ENCODE measurements around the gene HDC.

HDC gene

DNA sequence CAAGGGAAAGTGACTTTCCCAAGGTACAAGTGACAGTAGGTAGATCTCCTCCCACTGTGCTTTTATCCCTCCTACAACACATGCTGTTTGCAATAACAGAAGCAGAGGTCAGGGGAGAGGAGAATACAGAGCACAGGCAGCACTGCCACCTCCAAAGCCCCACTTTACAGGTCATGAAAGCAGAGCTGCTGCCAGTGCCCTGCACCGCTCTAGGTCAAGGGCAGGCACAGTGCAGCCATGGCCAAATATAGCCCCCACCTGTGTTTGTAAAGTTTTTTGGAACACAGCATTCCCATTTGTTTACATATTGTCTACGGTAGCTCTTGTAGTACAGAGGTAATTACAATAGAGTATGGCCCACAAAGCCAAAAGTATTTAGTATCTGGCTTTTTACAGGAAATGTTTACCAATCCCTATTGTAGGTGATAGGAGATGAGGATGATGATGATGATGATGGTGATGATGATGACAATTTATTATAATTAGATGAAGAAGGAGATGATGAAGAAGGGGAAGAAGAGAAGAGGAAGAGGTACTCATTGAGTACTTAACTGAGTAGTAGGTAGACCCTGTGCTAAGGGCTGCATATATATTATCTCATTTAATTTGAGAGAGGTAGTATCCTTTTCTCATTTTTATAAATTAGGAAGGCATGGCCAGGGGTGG lies 20.4 kb downstream of the HDC start:
- no peak overlapping the region for H3K9ac ChIP-seq
- H4K20me1 ChIP-seq, result no peaks in the 10 kb centered on the region
- H3K27me3 ChIP-seq, result no peaks in the 10 kb centered on the region
- H3K27ac ChIP-seq, result no peak overlapping the region
- no peak overlapping the region for H3K4me3 ChIP-seq
- H3K4me2 ChIP-seq, result no peak overlapping the region
- no peak for TF ChIP-seq Cebpa-rat (IDR thresholded peaks at IDR 0.05)
- no peaks in the 10 kb centered on the region for H3K36me3 ChIP-seq
- no peaks in the 10 kb centered on the region for H3K9me3 ChIP-seq
- peaks cover 29% of the 10 kb centered on the region for H3K4me1 ChIP-seq

DNA sequence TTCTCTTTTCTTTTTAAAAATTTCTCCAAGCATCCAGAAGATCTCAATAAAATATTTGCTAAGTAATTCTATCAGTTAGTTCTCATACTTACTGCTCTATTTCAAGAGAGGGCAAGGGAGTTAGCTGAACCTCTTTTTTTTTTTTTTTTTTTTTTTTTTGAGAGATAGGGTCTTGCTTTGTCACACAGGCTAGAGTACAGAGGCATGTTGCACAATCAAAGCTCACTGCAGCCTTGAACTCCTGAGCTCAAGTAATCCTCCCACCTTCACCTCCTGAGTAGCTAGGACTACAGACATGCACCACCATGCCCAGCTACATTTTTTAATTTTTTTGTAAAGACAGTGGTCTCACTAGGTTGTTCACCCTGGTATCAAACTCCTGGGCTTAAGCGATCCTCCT lies 21.4 kb downstream of the HDC start:
- H3K4me1 ChIP-seq, result peaks cover 23% of the 10 kb centered on the region
- H3K9me3 ChIP-seq, result no peaks in the 10 kb centered on the region
- H3K27me3 ChIP-seq, result no peaks in the 10 kb centered on the region
- no peak overlapping the region for H3K4me3 ChIP-seq
- H3K9ac ChIP-seq, result no peak overlapping the region
- H3K36me3 ChIP-seq, result no peaks in the 10 kb centered on the region
- no peaks in the 10 kb centered on the region for H4K20me1 ChIP-seq
- no peak overlapping the region for H3K4me2 ChIP-seq
- TF ChIP-seq Cebpa-rat (IDR thresholded peaks at IDR 0.05), result no peak
- no peak overlapping the region for H3K27ac ChIP-seq

DNA sequence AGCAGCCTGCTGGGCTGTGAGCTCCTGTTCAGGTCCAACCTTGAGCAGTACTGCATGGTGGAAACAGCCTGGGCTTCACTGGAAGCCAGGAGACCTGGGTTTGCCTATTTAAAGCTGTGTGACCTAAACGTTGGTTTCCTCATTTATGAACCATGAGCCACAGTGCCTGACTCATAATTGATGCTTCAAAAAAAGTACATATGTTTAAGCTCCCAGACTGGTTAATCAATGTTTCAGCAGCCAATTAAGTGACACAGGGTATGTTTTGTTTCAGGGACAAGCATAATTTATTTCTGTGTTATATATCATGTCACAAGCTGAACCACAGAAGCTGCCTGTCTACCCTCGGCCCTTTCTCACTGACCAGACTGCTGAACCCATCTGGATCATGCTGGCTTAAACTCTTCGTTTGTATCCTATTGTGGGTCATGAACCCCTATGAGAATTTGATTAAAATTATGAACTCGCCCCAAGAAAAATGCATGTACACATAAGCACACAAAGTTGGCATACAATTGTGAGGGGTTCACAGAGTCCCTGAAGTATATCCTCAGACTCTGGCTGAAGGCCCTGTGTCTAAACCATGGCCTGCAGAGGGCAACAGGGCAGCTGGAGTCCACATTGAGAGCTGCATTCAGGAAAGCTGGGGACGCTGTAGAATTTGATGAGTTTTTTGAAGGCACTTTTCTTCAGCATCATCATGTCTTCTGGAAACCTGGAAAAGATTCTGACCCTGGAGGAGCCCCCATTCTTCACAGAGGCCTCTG lies 23.7 kb downstream of the HDC start:
- peaks cover 9% of the 10 kb centered on the region for H3K36me3 ChIP-seq
- no peaks in the 10 kb centered on the region for H3K9me3 ChIP-seq
- H3K9ac ChIP-seq, result no peak overlapping the region
- H3K27me3 ChIP-seq, result no peaks in the 10 kb centered on the region
- H3K4me1 ChIP-seq, result peaks cover under 1% of the 10 kb centered on the region; the same call in 1 of the 2 replicates
- H4K20me1 ChIP-seq, result no peaks in the 10 kb centered on the region
- no peak overlapping the region for H3K27ac ChIP-seq
- no peak overlapping the region for H3K4me3 ChIP-seq
- no peak overlapping the region for H3K4me2 ChIP-seq
- TF ChIP-seq Cebpa-rat (IDR thresholded peaks at IDR 0.05), result no peak

DNA sequence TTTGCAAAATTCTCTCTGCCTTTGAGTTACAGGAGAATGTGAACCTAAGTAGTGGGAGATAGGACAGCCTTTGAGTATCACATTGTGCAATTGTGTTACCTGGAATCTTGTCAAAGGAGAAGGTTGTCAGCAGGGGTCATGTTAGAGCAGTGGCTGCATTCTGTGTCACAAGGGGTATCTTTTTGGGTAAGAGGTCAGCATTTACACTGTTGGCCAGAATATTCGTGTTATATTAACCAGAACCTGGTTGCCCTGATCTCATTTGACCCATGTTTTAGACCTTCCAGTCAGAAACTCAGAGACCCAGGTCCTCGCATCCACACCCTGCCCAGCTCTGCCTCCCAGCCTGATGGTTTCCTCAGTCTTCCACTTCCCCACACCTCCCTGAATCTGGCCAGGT lies 27.3 kb downstream of the HDC start:
- TF ChIP-seq Cebpa-rat (IDR thresholded peaks at IDR 0.05), result no peak
- Histone ChIP-seq H3K4me3 (no peak overlapping the region), H3K27me3 (no peaks in the 10 kb centered on the region), H3K9ac (no peak overlapping the region), H3K36me3 (peaks cover 44% of the 10 kb centered on the region), H3K27ac (no peak overlapping the region), H3K4me1 (no peaks in the 10 kb centered on the region), H4K20me1 (no peaks in the 10 kb centered on the region), H3K9me3 (no peaks in the 10 kb centered on the region), H3K4me2 (no peak overlapping the region)

DNA sequence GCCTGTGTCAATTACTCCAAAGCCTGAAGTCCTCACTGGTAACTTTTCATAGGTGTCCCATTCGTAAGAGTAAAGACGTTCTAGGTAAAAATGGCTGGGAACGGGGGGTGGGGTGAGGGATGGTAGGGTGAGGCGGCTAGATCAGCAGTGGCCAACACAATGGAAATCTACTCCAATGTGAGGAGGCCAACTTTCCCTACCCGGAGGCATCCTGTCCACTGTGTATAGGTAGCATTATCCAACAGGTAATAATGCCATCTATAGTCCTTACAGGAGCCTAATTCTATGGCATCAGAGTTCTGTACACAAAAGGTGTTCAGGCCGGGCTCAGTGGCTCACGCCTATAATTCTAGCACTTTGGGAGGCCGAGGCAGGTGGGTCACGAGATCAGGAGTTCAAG lies 29.1 kb downstream of the HDC start:
- no peak overlapping the region for H3K9ac ChIP-seq
- no peaks in the 10 kb centered on the region for H4K20me1 ChIP-seq
- no peaks in the 10 kb centered on the region for H3K9me3 ChIP-seq
- H3K27ac ChIP-seq, result no peak overlapping the region
- no peaks in the 10 kb centered on the region for H3K27me3 ChIP-seq
- H3K4me1 ChIP-seq, result peaks cover 4% of the 10 kb centered on the region; the same call in 1 of the 2 replicates
- no peak overlapping the region for H3K4me3 ChIP-seq
- no peak for TF ChIP-seq Cebpa-rat (IDR thresholded peaks at IDR 0.05)
- H3K36me3 ChIP-seq, result peaks cover 60% of the 10 kb centered on the region
- no peak overlapping the region for H3K4me2 ChIP-seq

DNA sequence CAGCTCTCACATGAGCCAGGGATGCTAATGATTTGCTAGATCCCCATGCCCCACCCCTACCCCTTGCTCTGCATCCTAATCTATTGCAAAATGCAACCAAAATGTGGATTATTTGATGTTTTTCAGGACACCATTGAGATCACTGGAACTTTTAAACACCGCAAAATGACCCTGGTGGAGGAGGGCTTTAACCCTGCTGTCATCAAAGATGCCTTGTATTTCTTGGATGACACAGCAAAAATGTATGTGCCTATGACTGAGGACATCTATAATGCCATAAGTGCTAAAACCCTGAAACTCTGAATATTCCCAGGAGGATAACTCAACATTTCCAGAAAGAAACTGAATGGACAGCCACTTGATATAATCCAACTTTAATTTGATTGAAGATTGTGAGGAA lies 29.7 kb downstream of the HDC start:
- H3K9me3 ChIP-seq, result no peaks in the 10 kb centered on the region
- no peak overlapping the region for H3K9ac ChIP-seq
- H3K27me3 ChIP-seq, result no peaks in the 10 kb centered on the region
- no peak overlapping the region for H3K27ac ChIP-seq
- no peak overlapping the region for H3K4me3 ChIP-seq
- TF ChIP-seq Cebpa-rat (IDR thresholded peaks at IDR 0.05), result no peak
- H3K4me1 ChIP-seq, result peaks cover 7% of the 10 kb centered on the region; the same call in 1 of the 2 replicates
- no peaks in the 10 kb centered on the region for H4K20me1 ChIP-seq
- H3K36me3 ChIP-seq, result peaks cover 62% of the 10 kb centered on the region
- H3K4me2 ChIP-seq, result no peak overlapping the region

DNA sequence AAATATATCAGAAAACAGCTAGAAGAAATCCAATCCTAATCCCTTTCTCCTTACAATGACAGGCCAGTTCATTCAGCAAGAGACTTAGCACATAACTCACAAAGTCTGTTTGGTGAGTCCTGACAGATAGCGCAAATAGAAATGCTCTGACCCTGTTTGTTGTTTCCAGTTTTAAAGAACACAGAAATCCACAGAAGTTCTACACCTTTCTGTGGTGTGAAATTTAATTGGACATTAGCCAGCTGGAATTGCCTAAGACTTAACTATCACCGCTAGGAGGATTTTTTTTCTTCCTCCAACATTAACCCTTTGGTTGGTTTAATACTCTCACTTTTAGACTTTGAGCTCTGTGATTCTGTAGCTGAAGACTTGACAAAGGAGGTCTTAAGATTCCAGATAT lies 30.8 kb downstream of the HDC start:
- no peak overlapping the region for H3K9ac ChIP-seq
- H3K9me3 ChIP-seq, result no peaks in the 10 kb centered on the region
- H3K4me2 ChIP-seq, result no peak overlapping the region
- no peak for TF ChIP-seq Cebpa-rat (IDR thresholded peaks at IDR 0.05)
- H3K27me3 ChIP-seq, result no peaks in the 10 kb centered on the region
- H3K27ac ChIP-seq, result no peak overlapping the region
- peaks cover 69% of the 10 kb centered on the region for H3K36me3 ChIP-seq
- H3K4me1 ChIP-seq, result peaks cover 7% of the 10 kb centered on the region; the same call in 1 of the 2 replicates
- no peak overlapping the region for H3K4me3 ChIP-seq
- no peaks in the 10 kb centered on the region for H4K20me1 ChIP-seq

DNA sequence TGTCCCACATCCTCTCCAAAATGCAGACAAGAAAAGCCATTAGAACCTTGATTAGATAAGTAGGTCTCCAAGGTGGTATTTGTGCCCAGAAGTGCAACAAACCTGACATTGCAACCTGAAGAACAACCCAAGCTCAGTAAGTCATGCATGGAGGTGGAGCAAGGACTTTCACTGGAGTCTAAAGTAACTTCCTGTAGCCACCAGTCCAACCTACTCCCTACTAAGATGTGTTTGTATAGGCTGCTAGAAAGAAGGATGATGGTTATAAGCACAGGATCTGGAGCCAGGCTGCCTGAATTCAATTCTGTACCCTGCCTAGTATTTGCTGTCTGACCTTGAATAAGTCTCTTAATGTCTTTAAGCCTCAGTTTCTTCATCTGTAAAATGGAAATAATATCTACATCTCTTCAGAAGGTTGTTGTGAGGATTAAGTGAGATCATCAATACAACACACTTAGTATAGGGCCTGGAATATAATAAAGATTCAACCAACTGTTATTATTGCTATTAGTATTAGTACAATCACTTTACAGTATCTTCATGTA lies 32.3 kb downstream of the HDC start:
- Histone ChIP-seq H3K27ac (no peak overlapping the region), H3K4me3 (no peak overlapping the region), H3K27me3 (no peaks in the 10 kb centered on the region), H3K4me1 (peaks cover 7% of the 10 kb centered on the region; the same call in 1 of the 2 replicates), H3K9me3 (no peaks in the 10 kb centered on the region), H3K9ac (no peak overlapping the region), H3K36me3 (peaks cover 84% of the 10 kb centered on the region), H4K20me1 (no peaks in the 10 kb centered on the region), H3K4me2 (no peak overlapping the region)
- no peak for TF ChIP-seq Cebpa-rat (IDR thresholded peaks at IDR 0.05)

DNA sequence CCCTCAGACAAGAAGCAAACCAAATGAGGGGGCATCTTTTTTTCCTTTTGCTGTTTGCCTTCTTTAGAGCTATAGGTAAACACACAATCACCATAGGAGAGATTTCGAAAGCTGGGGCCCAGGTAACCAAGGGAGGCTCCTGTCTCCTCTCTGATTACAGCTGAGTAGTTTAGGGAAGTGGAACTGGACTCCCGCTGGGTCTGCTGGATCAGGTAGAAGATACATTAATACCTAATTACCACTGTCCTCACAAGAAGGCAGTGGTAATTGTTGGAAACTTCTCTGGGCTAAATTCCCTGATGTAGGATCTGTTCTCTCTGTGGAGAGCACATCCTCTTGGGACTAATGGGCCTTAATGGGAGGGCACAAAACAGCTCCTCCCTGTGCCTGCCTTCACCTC lies 32.7 kb downstream of the HDC start:
- Histone ChIP-seq H3K4me3 (no peak overlapping the region), H3K27me3 (no peaks in the 10 kb centered on the region)

DNA sequence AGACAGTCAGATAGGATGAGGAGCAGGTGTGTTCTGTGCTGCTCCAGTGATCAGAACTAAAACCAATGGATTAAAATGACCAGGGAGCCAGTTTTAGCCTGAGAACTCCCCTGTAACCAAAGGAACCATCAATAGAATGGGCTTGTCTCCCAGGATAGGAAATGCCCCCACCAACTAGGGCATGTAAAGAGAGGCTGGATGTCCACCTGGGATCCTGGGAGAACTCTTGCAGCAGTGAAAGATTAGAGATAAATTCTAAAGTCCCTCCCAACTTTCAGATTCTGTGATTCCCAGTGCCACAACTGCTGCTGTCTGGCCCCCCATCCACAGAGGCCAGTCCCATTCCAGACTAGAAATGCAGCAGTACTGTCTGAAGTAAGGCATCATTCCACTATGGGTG lies 33.8 kb downstream of the HDC start:
- TF ChIP-seq Cebpa-rat (IDR thresholded peaks at IDR 0.05), result no peak
- H3K4me1 ChIP-seq, result peaks cover 7% of the 10 kb centered on the region; the same call in 1 of the 2 replicates
- peaks cover 89% of the 10 kb centered on the region for H3K36me3 ChIP-seq
- no peak overlapping the region for H3K4me2 ChIP-seq
- H3K9ac ChIP-seq, result no peak overlapping the region
- no peaks in the 10 kb centered on the region for H3K27me3 ChIP-seq
- no peak overlapping the region for H3K4me3 ChIP-seq
- H3K27ac ChIP-seq, result no peak overlapping the region
- no peaks in the 10 kb centered on the region for H4K20me1 ChIP-seq
- H3K9me3 ChIP-seq, result no peaks in the 10 kb centered on the region

More for the DNA sequence above, 32.7 kb downstream of the HDC start:
- Histone ChIP-seq H4K20me1 (no peaks in the 10 kb centered on the region), H3K9me3 (no peaks in the 10 kb centered on the region), H3K4me1 (peaks cover 7% of the 10 kb centered on the region; the same call in 1 of the 2 replicates), H3K4me2 (no peak overlapping the region), H3K9ac (no peak overlapping the region), H3K36me3 (peaks cover 87% of the 10 kb centered on the region), H3K27ac (no peak overlapping the region)
- no peak for TF ChIP-seq Cebpa-rat (IDR thresholded peaks at IDR 0.05)

Measured in BLaER1 (cell line).